ENCODE data around the gene C2CD2.

C2CD2 gene

GRCh38 chr21:41956926-41957729 is 3.3 kb upstream of the C2CD2 start:
- no peak overlapping the region for H3K4me3 ChIP-seq (ENCODE audit: low read depth, low read length)

GRCh38 chr21:41955516-41955915 is 1.7 kb upstream of the C2CD2 start:
- no peak overlapping the region for H3K4me3 ChIP-seq (ENCODE audit: low read depth, low read length)
- no peak for TF ChIP-seq CTCF (IDR thresholded peaks at IDR 0.05; ENCODE audit: low read depth, low read length)

More at GRCh38 chr21:41956926-41957729, 3.3 kb upstream of the C2CD2 start:
- TF ChIP-seq CTCF (IDR thresholded peaks at IDR 0.05; ENCODE audit: low read depth, low read length) = no peak

GRCh38 chr21:41954654-41955499 is 1.1 kb upstream of the C2CD2 start:
- H3K4me3 ChIP-seq (ENCODE audit: low read depth, low read length) = no peak overlapping the region
- TF ChIP-seq CTCF (IDR thresholded peaks at IDR 0.05; ENCODE audit: low read depth, low read length) = no peak

- TF ChIP-seq CTCF (IDR thresholded peaks at IDR 0.05; ENCODE audit: low read depth, low read length) = no peak
- H3K4me3 ChIP-seq (ENCODE audit: low read depth, low read length) = peak overlapping the region; percentile 77
These were observed 478 bp downstream of the C2CD2 start for GRCh38 chr21:41953249-41953830.

- TF ChIP-seq CTCF (IDR thresholded peaks at IDR 0.05; ENCODE audit: low read depth, low read length) = no peak
- H3K4me3 ChIP-seq (ENCODE audit: low read depth, low read length) = peak overlapping the region; percentile 77
These were observed 1.1 kb downstream of the C2CD2 start for GRCh38 chr21:41952568-41953248.

GRCh38 chr21:41951876-41952567 is 1.8 kb downstream of the C2CD2 start:
- no peak for TF ChIP-seq CTCF (IDR thresholded peaks at IDR 0.05; ENCODE audit: low read depth, low read length)
- peak overlapping the region; percentile 77 for H3K4me3 ChIP-seq (ENCODE audit: low read depth, low read length)

All from WI38 (cell line).